ENCODE measurements around the gene RBM22.

DNA sequence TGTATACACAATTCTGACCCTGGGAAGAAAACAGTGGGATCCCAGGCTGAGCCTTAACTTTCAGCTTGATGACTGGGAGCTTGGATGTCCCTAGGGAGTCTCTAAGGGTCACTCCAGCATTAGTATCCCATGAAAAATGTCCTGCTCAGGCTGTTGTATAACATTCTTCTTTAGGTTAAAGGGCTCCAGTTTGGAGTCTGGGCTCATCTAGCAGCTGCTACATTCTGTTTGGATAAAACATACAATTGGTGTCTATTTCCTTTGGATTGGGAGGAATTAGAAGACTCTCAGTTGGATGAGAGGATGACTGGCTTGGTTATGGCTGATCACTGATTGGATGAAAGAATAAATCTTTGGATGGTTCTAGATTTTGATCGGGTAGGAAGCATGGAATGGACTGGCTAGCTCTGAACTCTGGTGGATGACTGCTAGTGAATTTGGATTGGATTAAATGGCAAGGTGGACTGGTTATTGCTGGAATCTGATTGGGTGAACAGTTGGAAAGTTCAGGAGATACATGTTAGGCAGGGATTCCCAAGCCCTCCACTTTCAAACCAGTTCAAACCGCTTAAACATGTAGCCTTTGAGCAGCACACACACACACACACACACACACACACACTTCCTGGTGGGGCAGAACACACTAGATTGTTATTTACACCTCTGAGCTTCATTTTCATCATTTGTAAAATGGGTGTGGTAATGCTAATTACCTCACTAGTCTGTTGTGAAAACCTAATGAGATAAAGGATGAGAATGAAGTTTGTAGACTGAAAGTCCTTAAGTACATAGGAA lies 46.9 kb downstream of the RBM22 start:
- TF ChIP-seq EZH2 (IDR thresholded peaks at IDR 0.05; ENCODE audit: borderline replicate concordance): no peak
- TF ChIP-seq, protein P1, sequence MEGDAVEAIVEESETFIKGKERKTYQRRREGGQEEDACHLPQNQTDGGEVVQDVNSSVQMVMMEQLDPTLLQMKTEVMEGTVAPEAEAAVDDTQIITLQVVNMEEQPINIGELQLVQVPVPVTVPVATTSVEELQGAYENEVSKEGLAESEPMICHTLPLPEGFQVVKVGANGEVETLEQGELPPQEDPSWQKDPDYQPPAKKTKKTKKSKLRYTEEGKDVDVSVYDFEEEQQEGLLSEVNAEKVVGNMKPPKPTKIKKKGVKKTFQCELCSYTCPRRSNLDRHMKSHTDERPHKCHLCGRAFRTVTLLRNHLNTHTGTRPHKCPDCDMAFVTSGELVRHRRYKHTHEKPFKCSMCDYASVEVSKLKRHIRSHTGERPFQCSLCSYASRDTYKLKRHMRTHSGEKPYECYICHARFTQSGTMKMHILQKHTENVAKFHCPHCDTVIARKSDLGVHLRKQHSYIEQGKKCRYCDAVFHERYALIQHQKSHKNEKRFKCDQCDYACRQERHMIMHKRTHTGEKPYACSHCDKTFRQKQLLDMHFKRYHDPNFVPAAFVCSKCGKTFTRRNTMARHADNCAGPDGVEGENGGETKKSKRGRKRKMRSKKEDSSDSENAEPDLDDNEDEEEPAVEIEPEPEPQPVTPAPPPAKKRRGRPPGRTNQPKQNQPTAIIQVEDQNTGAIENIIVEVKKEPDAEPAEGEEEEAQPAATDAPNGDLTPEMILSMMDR (IDR thresholded peaks at IDR 0.05; ENCODE audit: poor library complexity): no peak
